ENCODE results near the gene PDSS1.
A peak's percentile ranks its signal among the peaks of the same experiment; 100 is the strongest.

PDSS1 gene

DNA sequence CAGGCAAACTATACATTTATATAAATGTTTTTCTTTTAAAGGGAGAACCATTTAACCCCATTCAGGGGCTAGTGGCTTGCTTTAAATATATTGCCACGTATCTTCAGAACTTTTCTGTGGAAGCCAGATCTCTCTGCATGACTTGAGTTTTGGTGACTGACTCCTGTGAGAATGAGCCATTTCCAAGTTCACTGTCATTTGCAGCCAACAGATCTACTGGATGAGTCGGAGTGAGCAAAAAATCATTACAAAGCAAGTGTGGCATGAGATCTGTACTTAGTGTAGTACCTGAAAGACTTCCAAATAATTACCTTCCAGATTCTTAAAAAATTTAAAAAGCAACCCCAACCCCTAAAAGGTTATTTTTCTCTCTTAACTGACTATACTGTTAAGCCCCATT lies 45.6 kb downstream of the PDSS1 start:
- Histone ChIP-seq H3K79me1 (replicated peaks; ENCODE audit: low read length, poor library complexity, severe bottlenecking) (peaks cover 7% of the 10 kb centered on the region), H3K4me3 (ENCODE audit: insufficient read depth in 1 of 2, low read depth in 1 of 2, low read length in 2 of 2) (no peak overlapping the region), H3K18ac (ENCODE audit: low read depth in 1 of 2, low read length in 2 of 2) (no peak overlapping the region), H3K4me2 (ENCODE audit: low read length, poor library complexity, severe bottlenecking) (no peak overlapping the region), H2BK12ac (ENCODE audit: low read length in 2 of 2) (no peak overlapping the region), H2AK5ac (ENCODE audit: low read length, severe bottlenecking) (no peak overlapping the region), H2BK120ac (ENCODE audit: low read depth, low read length) (no peak overlapping the region), H3K9ac (ENCODE audit: low read length) (peak overlapping the region; percentile 22), H4K8ac (ENCODE audit: low read length) (no peak overlapping the region), H3K27me3 (ENCODE audit: control insufficient read depth in 1 of 2, insufficient read depth in 1 of 2, low read length in 2 of 2) (no peaks in the 10 kb centered on the region), H3K27ac (ENCODE audit: low read length, poor library complexity, severe bottlenecking) (no peak overlapping the region), H3K36me3 (ENCODE audit: control insufficient read depth in 1 of 2, insufficient read depth in 2 of 2, low read depth in 1 of 2, low read length in 2 of 2) (peaks cover 11 to 66% of the 10 kb centered on the region in 2 experiments), H3K4me1 (ENCODE audit: control insufficient read depth, insufficient read depth, low read depth, low read length) (peaks cover 2% of the 10 kb centered on the region), H2BK5ac (ENCODE audit: low read depth, low read length, poor library complexity, severe bottlenecking) (no peak overlapping the region), H3K23ac (ENCODE audit: low read length in 2 of 2) (no peak overlapping the region), H2BK15ac (ENCODE audit: low read depth, poor library complexity, severe bottlenecking) (no peak overlapping the region), H4K91ac (ENCODE audit: low read length) (no peak overlapping the region), H2AFZ (ENCODE audit: low read depth, low read length) (no peak overlapping the region), H3K9me3 (ENCODE audit: control insufficient read depth, low read length) (no peaks in the 10 kb centered on the region), H3K14ac (ENCODE audit: low read length in 2 of 2) (no peak overlapping the region), H3K4ac (ENCODE audit: low read depth in 1 of 2, low read length in 2 of 2) (no peak overlapping the region)
- 88% methylated on average over 2 of the region's 2 CpGs for WGBS
- DNase-seq, result no peak

- H2BK12ac ChIP-seq (ENCODE audit: low read length in 2 of 2), result no peak overlapping the region
- H3K27ac ChIP-seq (ENCODE audit: low read length, poor library complexity, severe bottlenecking), result no peak overlapping the region
- peaks cover 11 to 67% of the 10 kb centered on the region in 2 experiments for H3K36me3 ChIP-seq (ENCODE audit: control insufficient read depth in 1 of 2, insufficient read depth in 2 of 2, low read depth in 1 of 2, low read length in 2 of 2)
- no peak overlapping the region for H3K4me3 ChIP-seq (ENCODE audit: insufficient read depth in 1 of 2, low read depth in 1 of 2, low read length in 2 of 2)
- H3K18ac ChIP-seq (ENCODE audit: low read depth in 1 of 2, low read length in 2 of 2), result no peak overlapping the region
- no peak overlapping the region for H2BK15ac ChIP-seq (ENCODE audit: low read depth, poor library complexity, severe bottlenecking)
- H3K23ac ChIP-seq (ENCODE audit: low read length in 2 of 2), result no peak overlapping the region
- H3K4ac ChIP-seq (ENCODE audit: low read depth in 1 of 2, low read length in 2 of 2), result no peak overlapping the region
- no peak for DNase-seq
- no peak overlapping the region for H2BK5ac ChIP-seq (ENCODE audit: low read depth, low read length, poor library complexity, severe bottlenecking)
- no peak overlapping the region for H4K8ac ChIP-seq (ENCODE audit: low read length)
- H3K4me2 ChIP-seq (ENCODE audit: low read length, poor library complexity, severe bottlenecking), result no peak overlapping the region
- peaks cover 2% of the 10 kb centered on the region for H3K4me1 ChIP-seq (ENCODE audit: control insufficient read depth, insufficient read depth, low read depth, low read length)
- no peak overlapping the region for H2AK5ac ChIP-seq (ENCODE audit: low read length, severe bottlenecking)
- H3K79me1 ChIP-seq (replicated peaks; ENCODE audit: low read length, poor library complexity, severe bottlenecking), result peaks cover 7% of the 10 kb centered on the region
- peak overlapping the region; percentile 22 for H3K9ac ChIP-seq (ENCODE audit: low read length)
- no peaks in the 10 kb centered on the region for H3K9me3 ChIP-seq (ENCODE audit: control insufficient read depth, low read length)
- no peaks in the 10 kb centered on the region for H3K27me3 ChIP-seq (ENCODE audit: control insufficient read depth in 1 of 2, insufficient read depth in 1 of 2, low read length in 2 of 2)
- H2AFZ ChIP-seq (ENCODE audit: low read depth, low read length), result no peak overlapping the region
- H2BK120ac ChIP-seq (ENCODE audit: low read depth, low read length), result no peak overlapping the region
- WGBS, result no CpG with 5 or more reads among the region's 1 CpG
- H4K91ac ChIP-seq (ENCODE audit: low read length), result no peak overlapping the region
- H3K14ac ChIP-seq (ENCODE audit: low read length in 2 of 2), result no peak overlapping the region
Observed at GRCh38 chr10:26743841-26744240, 46.3 kb downstream of the PDSS1 start.

DNA sequence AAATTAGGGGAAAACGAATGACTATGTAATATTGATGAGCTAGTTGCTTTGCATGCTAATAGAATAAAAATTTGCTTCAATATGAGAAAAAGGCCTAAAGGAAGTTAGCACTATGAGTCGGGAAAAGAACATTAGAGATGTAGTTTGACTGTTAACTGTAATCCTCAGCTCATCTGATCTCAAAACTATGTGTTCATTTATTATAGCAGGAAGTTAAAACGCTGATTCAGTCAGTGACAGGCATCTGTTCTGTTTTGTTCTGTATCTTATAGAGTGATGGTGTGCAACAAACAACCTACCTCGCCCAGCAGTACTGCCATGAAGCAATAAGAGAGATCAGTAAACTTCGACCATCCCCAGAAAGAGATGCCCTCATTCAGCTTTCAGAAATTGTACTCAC lies 48.6 kb downstream of the PDSS1 start:
- Histone ChIP-seq H2BK5ac (ENCODE audit: low read depth, low read length, poor library complexity, severe bottlenecking) (no peak overlapping the region), H3K4me1 (ENCODE audit: control insufficient read depth, insufficient read depth, low read depth, low read length) (peaks cover 2% of the 10 kb centered on the region), H3K4me2 (ENCODE audit: low read length, poor library complexity, severe bottlenecking) (no peak overlapping the region), H3K79me1 (replicated peaks; ENCODE audit: low read length, poor library complexity, severe bottlenecking) (peaks cover 10% of the 10 kb centered on the region), H2AFZ (ENCODE audit: low read depth, low read length) (no peak overlapping the region), H2BK15ac (ENCODE audit: low read depth, poor library complexity, severe bottlenecking) (no peak overlapping the region), H4K91ac (ENCODE audit: low read length) (no peak overlapping the region), H3K27me3 (ENCODE audit: control insufficient read depth in 1 of 2, insufficient read depth in 1 of 2, low read length in 2 of 2) (no peaks in the 10 kb centered on the region), H4K8ac (ENCODE audit: low read length) (no peak overlapping the region), H2BK12ac (ENCODE audit: low read length in 2 of 2) (no peak overlapping the region), H3K36me3 (ENCODE audit: control insufficient read depth in 1 of 2, insufficient read depth in 2 of 2, low read depth in 1 of 2, low read length in 2 of 2) (peaks cover 7 to 74% of the 10 kb centered on the region in 2 experiments), H3K4me3 (ENCODE audit: insufficient read depth in 1 of 2, low read depth in 1 of 2, low read length in 2 of 2) (no peak overlapping the region), H3K9ac (ENCODE audit: low read length) (no peak overlapping the region), H3K14ac (ENCODE audit: low read length in 2 of 2) (no peak overlapping the region), H2AK5ac (ENCODE audit: low read length, severe bottlenecking) (no peak overlapping the region), H3K27ac (ENCODE audit: low read length, poor library complexity, severe bottlenecking) (no peak overlapping the region), H2BK120ac (ENCODE audit: low read depth, low read length) (no peak overlapping the region), H3K23ac (ENCODE audit: low read length in 2 of 2) (no peak overlapping the region), H3K4ac (ENCODE audit: low read depth in 1 of 2, low read length in 2 of 2) (no peak overlapping the region), H3K18ac (ENCODE audit: low read depth in 1 of 2, low read length in 2 of 2) (no peak overlapping the region), H3K9me3 (ENCODE audit: control insufficient read depth, low read length) (no peaks in the 10 kb centered on the region)
- DNase-seq, result no peak
- 95% methylated on average over 4 of the region's 5 CpGs for WGBS

GRCh38 chr10:26755443-26755903 lies 58.0 kb downstream of the PDSS1 start:
- no peak overlapping the region for H2AFZ ChIP-seq (ENCODE audit: low read depth, low read length)
- peaks cover 8% of the 10 kb centered on the region for H3K79me1 ChIP-seq (replicated peaks; ENCODE audit: low read length, poor library complexity, severe bottlenecking)
- H4K91ac ChIP-seq (ENCODE audit: low read length), result no peak overlapping the region
- H3K9ac ChIP-seq (ENCODE audit: low read length), result no peak overlapping the region
- H3K4me2 ChIP-seq (ENCODE audit: low read length, poor library complexity, severe bottlenecking), result no peak overlapping the region
- H2BK15ac ChIP-seq (ENCODE audit: low read depth, poor library complexity, severe bottlenecking), result no peak overlapping the region
- no peak overlapping the region for H3K18ac ChIP-seq (ENCODE audit: low read depth in 1 of 2, low read length in 2 of 2)
- no peak overlapping the region for H3K4ac ChIP-seq (ENCODE audit: low read depth in 1 of 2, low read length in 2 of 2)
- no peak overlapping the region for H3K23ac ChIP-seq (ENCODE audit: low read length in 2 of 2)
- no peaks in the 10 kb centered on the region for H3K27me3 ChIP-seq (ENCODE audit: control insufficient read depth in 1 of 2, insufficient read depth in 1 of 2, low read length in 2 of 2)
- peak overlapping the region; percentile 12 for H3K27ac ChIP-seq (ENCODE audit: low read length, poor library complexity, severe bottlenecking)
- peaks cover 1% of the 10 kb centered on the region for H3K4me1 ChIP-seq (ENCODE audit: control insufficient read depth, insufficient read depth, low read depth, low read length)
- H3K4me3 ChIP-seq (ENCODE audit: insufficient read depth in 1 of 2, low read depth in 1 of 2, low read length in 2 of 2), result no peak overlapping the region
- H3K36me3 ChIP-seq (ENCODE audit: control insufficient read depth in 1 of 2, insufficient read depth in 2 of 2, low read depth in 1 of 2, low read length in 2 of 2), result peaks cover 0 to 45% of the 10 kb centered on the region in 2 experiments
- no peaks in the 10 kb centered on the region for H3K9me3 ChIP-seq (ENCODE audit: control insufficient read depth, low read length)
- H2AK5ac ChIP-seq (ENCODE audit: low read length, severe bottlenecking), result no peak overlapping the region
- WGBS, result 78% methylated on average over 1 of the region's 4 CpGs
- no peak overlapping the region for H2BK12ac ChIP-seq (ENCODE audit: low read length in 2 of 2)
- DNase-seq, result peak; percentile 61
- H2BK120ac ChIP-seq (ENCODE audit: low read depth, low read length), result no peak overlapping the region
- no peak overlapping the region for H4K8ac ChIP-seq (ENCODE audit: low read length)
- H2BK5ac ChIP-seq (ENCODE audit: low read depth, low read length, poor library complexity, severe bottlenecking), result no peak overlapping the region
- no peak overlapping the region for H3K14ac ChIP-seq (ENCODE audit: low read length in 2 of 2)

Measured in mesenchymal stem cell (in vitro differentiated cells and primary cell).